ENCODE measurements around the gene ZFX.

GRCh38 chrX:24186986-24187385 is 37.5 kb downstream of the ZFX start:
- no peak for TF ChIP-seq CTCF (conservative IDR thresholded peaks at IDR 0.05; ENCODE audit: low read depth, low read length)
- TF ChIP-seq EZH2 (IDR thresholded peaks at IDR 0.05; ENCODE audit: borderline replicate concordance, low read depth, low read length, poor library complexity, severe bottlenecking) = no peak
